Stomach (tissue), 9 donors: Measurements from ENCODE around the gene AQR. TPM values are rescaled to one million over a fixed set of nuclear protein-coding genes. Genes with fewer than 3 reads are reported as not detected.

ENCODE experiments used
- DNase-seq, 2 donors: peaks; one replicate each; pipeline versions ENCODE4 v3.0.0 to v3.0.0-alpha.2; 2013 to 2019
- H3K27ac ChIP-seq, 5 donors: fragments of 200-600 bp in 4 of 5; sonication (generic) in 4 of 5; one replicate each; pipeline ENCODE4 v1.5.1; 2013 to 2019; ENCODE audit warnings: mild to moderate bottlenecking in 1 of 5, moderate library complexity in 1 of 5
- H3K27me3 ChIP-seq, 3 donors: fragments of 200-600 bp; sonication (generic); one replicate each; pipeline ENCODE4 v1.5.1; 2017 to 2019; ENCODE audit warnings: mixed run types in 1 of 3
- H3K36me3 ChIP-seq, 4 donors: fragments of 200-600 bp; sonication (generic); 1 replicate in 3 of 4; 2 replicates in 1 of 4; pipeline ENCODE4 v1.5.1; 2016 to 2019
- H3K4me1 ChIP-seq, 4 donors: fragments of 200-600 bp; sonication (generic); one replicate each; pipeline ENCODE4 v1.5.1; 2016 to 2019
- H3K4me3 ChIP-seq, 4 donors: fragments of 200-600 bp; sonication (generic) in 3 of 4; one replicate each; pipeline ENCODE4 v1.5.1; 2016 to 2019; ENCODE audit warnings: mild to moderate bottlenecking in 1 of 4
- H3K9me3 ChIP-seq, 4 donors: fragments of 200-600 bp; sonication (generic); one replicate each; pipeline ENCODE4 v1.5.1; 2016 to 2019
- CTCF ChIP-seq, 7 experiments: fragments of 450-650 bp in 4 of 7; fragments of 200-600 bp in 3 of 7; sonication (generic) in 3 of 7; IDR thresholded peaks; one replicate each; pipeline ENCODE4 v1.5.1; 2016 to 2019; ENCODE audit warnings: antibody characterized with exemption in 7 of 7, control low read depth in 2 of 7, mild to moderate bottlenecking in 1 of 7
- EP300 ChIP-seq: sonication (generic); formaldehyde crosslinking; IDR thresholded peaks from one replicate; pipeline ENCODE4 v1.6.1; 2017; ENCODE audit warnings: antibody characterized with exemption
- POLR2A ChIP-seq, 4 donors: fragments of 450-650 bp; IDR thresholded peaks; one replicate each; pipeline ENCODE4 v1.6.1; 2016; ENCODE audit warnings: antibody characterized with exemption in 4 of 4, control low read depth in 2 of 4, mild to moderate bottlenecking in 1 of 4, moderate library complexity in 1 of 4
- POLR2AphosphoS5 ChIP-seq, 3 donors: sonication (generic); formaldehyde crosslinking; IDR thresholded peaks; one replicate each; pipeline ENCODE4 v1.6.1; 2016; ENCODE audit warnings: antibody characterized with exemption in 3 of 3
- WGBS, 5 donors: extraction: QIAGEN DNeasy Blood & Tissue Kit in 3 of 5; methylation state at CpG; one replicate each; pipeline versions ENCODE4 v1.1.5 to v1.1.7; 2013 to 2018; 5-methylcytosine and 5-hydroxymethylcytosine counted together
- intact Hi-C: fragments of 100-400 bp; cut with DNase I; formaldehyde crosslinking; loops from one replicate; pipeline ENCODE4 v1.15.1; 2023; ENCODE audit warnings: low total_unique reads
- polyA plus RNA-seq, 3 donors: library from polyadenylated mRNA; stranded (reverse); fragments of 200-250 nt; gene quantifications; one replicate each; pipeline ENCODE4 v1.2.3, GENCODE V29; 2013
- total RNA-seq, 5 donors: library from RNA; depleted of rRNA; stranded (reverse); fragments of >200 nt; gene quantifications; one replicate each; pipeline versions ENCODE4 v1.1.0 to v1.2.3, GENCODE V29; 2014 to 2016
- donor health status: healthy with polysubstance abuse.
- donor health status: Bipolar disorder and iron deficiency.
- donor health status: healthy.

The AQR gene
- total and polyA plus RNA-seq, 8 donors, result 4.5 to 54.5 (median 9.6) TPM

GRCh38 chr15:34964277-34964676, 5.3 kb downstream of the AQR start:
- Histone ChIP-seq H3K4me3 (no peak overlapping the region), H3K9me3 (no peaks in the 10 kb centered on the region), H3K27ac (no peak overlapping the region), H3K36me3 (peaks cover 6 to 53% (median 43%) of the 10 kb centered on the region in 4 donors), H3K4me1 (peaks cover 18 to 50% (median 33%) of the 10 kb centered on the region in 4 donors), H3K27me3 (no peaks in the 10 kb centered on the region)
- intact Hi-C loops, result no loop called here
- no peak for DNase-seq
- WGBS, 5 donors, result 51 to 70% (median 55%) methylated on average over 2 of the region's 2 CpGs
- no peak for TF ChIP-seq CTCF (IDR thresholded peaks at IDR 0.05)
- no peak for TF ChIP-seq EP300
- TF ChIP-seq POLR2AphosphoS5 (IDR thresholded peaks at IDR 0.05), result no peak
- TF ChIP-seq POLR2A (IDR thresholded peaks at IDR 0.05), result no peak

DNA sequence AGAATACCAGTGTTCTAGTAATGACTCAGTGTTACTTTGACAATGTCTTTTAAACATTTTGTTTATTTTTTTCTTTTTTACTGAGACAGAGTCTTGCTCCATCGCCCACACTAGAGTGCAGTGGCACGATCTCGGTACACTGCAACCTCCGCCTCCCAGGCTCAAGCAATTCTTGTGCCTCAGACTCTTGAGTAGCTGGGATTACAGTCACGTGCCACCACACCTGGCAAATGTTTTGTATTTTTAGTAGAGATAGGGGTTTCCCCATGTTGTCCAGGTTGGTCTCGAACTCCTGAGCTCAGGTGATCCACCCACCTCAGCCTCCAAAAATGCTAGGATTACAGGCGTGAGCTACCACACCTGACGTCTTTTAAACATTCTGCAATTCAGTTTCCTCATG, 15.7 kb downstream of the AQR start:
- H3K4me3 ChIP-seq, result no peak overlapping the region
- TF ChIP-seq POLR2AphosphoS5 (IDR thresholded peaks at IDR 0.05) (no peak), CTCF (IDR thresholded peaks at IDR 0.05) (no peak), POLR2A (IDR thresholded peaks at IDR 0.05) (no peak), EP300 (no peak)
- no peaks in the 10 kb centered on the region for H3K27me3 ChIP-seq
- no peak overlapping the region for H3K27ac ChIP-seq
- intact Hi-C loops, result no loop called here
- WGBS, 5 donors, result 83 to 93% (median 91%) methylated on average over 8 of the region's 8 CpGs
- DNase-seq, result no peak
- peaks cover 0 to 27% (median 9%) of the 10 kb centered on the region in 4 donors for H3K4me1 ChIP-seq
- H3K36me3 ChIP-seq, result peaks cover 2 to 57% (median 46%) of the 10 kb centered on the region in 4 donors
- no peaks in the 10 kb centered on the region for H3K9me3 ChIP-seq

GRCh38 chr15:34952481-34952880, 17.1 kb downstream of the AQR start:
- Histone ChIP-seq H3K27ac (no peak overlapping the region), H3K36me3 (peaks cover 2 to 60% (median 50%) of the 10 kb centered on the region in 4 donors), H3K27me3 (no peaks in the 10 kb centered on the region), H3K4me3 (no peak overlapping the region), H3K4me1 (peaks cover 0 to 27% (median 9%) of the 10 kb centered on the region in 4 donors), H3K9me3 (no peaks in the 10 kb centered on the region)
- DNase-seq, result no peak
- no peak for TF ChIP-seq CTCF (IDR thresholded peaks at IDR 0.05)
- no peak for TF ChIP-seq POLR2A (IDR thresholded peaks at IDR 0.05)
- TF ChIP-seq POLR2AphosphoS5 (IDR thresholded peaks at IDR 0.05), result no peak
- TF ChIP-seq EP300, result no peak
- intact Hi-C loops, result no loop called here

GRCh38 chr15:34951993-34952392, 17.5 kb downstream of the AQR start:
- Histone ChIP-seq H3K27ac (no peak overlapping the region), H3K27me3 (no peaks in the 10 kb centered on the region), H3K4me3 (no peak overlapping the region), H3K9me3 (no peaks in the 10 kb centered on the region), H3K36me3 (peaks cover 2 to 61% (median 52%) of the 10 kb centered on the region in 4 donors), H3K4me1 (peaks cover 0 to 22% (median 9%) of the 10 kb centered on the region in 4 donors)
- DNase-seq, result no peak
- whole genome bisulfite sequencing, 5 donors, result 24 to 41% (median 27%) methylated on average over 1 of the region's 1 CpG
- intact Hi-C loops, result no loop called here
- TF ChIP-seq POLR2A (IDR thresholded peaks at IDR 0.05), result no peak
- no peak for TF ChIP-seq POLR2AphosphoS5 (IDR thresholded peaks at IDR 0.05)
- no peak for TF ChIP-seq EP300
- TF ChIP-seq CTCF (IDR thresholded peaks at IDR 0.05), result no peak
